C4-2B (cell line): ENCODE data around the gene TMTC2.

Experiments
- CTCF ChIP-seq: fragments of 450-650 bp; conservative IDR thresholded peaks from 2 replicates; pipeline ENCODE4 v1.5.1; 2017; ENCODE audit warnings: mild to moderate bottlenecking
- ZFX ChIP-seq: fragments of 450-650 bp; IDR thresholded peaks from 2 replicates; pipeline ENCODE4 v1.6.1; 2017

- TF ChIP-seq CTCF = no peak
- TF ChIP-seq ZFX = no peak
Observed at GRCh38 chr12:82898441-82898840, 211.7 kb downstream of the TMTC2 start.
